ENCODE results near the gene ZFPM1.

- no peak for TF ChIP-seq POLR2A (IDR thresholded peaks at IDR 0.05)
- TF ChIP-seq CTCF (IDR thresholded peaks at IDR 0.05), result no peak
- no peak for TF ChIP-seq EP300 (IDR thresholded peaks at IDR 0.05)
Measured at GRCh38 chr16:88578446-88579313, 125.6 kb downstream of the ZFPM1 start.

Data from suprapubic skin (tissue), 3 donors.